Upper lobe of left lung (tissue), 6 donors: Measurements from ENCODE around the gene NXNL2. TPM values are rescaled to one million over a fixed set of nuclear protein-coding genes. Genes with fewer than 3 reads are reported as not detected.

Experiments used
- ATAC-seq, 2 donors: fragments of 200-7000 bp; cut with Tn5 transposase; one replicate each; pipeline ENCODE4 v1.9.1; 2022; ENCODE audit warnings: mild to moderate bottlenecking in 2 of 2, moderate library complexity in 2 of 2; ENCODE audit not compliant: low FRiP score in 2 of 2
- DNase-seq, 2 donors: peaks; one replicate each; pipeline ENCODE4 v3.0.0-alpha.2; 2019 to 2020
- H3K27ac ChIP-seq, 4 donors: fragments of 200-600 bp; sonication (generic); one replicate each; pipeline ENCODE4 v1.5.1; 2016 to 2019
- H3K27me3 ChIP-seq, 4 donors: fragments of 200-600 bp; sonication (generic); one replicate each; pipeline ENCODE4 v1.5.1; 2017 to 2019
- H3K36me3 ChIP-seq, 4 donors: fragments of 200-600 bp; sonication (generic); one replicate each; pipeline ENCODE4 v1.5.1; 2016 to 2019
- H3K4me1 ChIP-seq, 4 donors: fragments of 200-600 bp; sonication (generic); one replicate each; pipeline ENCODE4 v1.5.1; 2018 to 2019
- H3K4me3 ChIP-seq, 4 donors: fragments of 200-600 bp; sonication (generic); one replicate each; pipeline ENCODE4 v1.5.1; 2017 to 2019; ENCODE audit warnings: mild to moderate bottlenecking in 2 of 4, moderate library complexity in 1 of 4
- H3K9me3 ChIP-seq, 4 donors: fragments of 200-600 bp; sonication (generic); one replicate each; pipeline ENCODE4 v1.5.1; 2018 to 2019
- CTCF ChIP-seq, 6 experiments: fragments of 450-650 bp in 4 of 6; fragments of 200-600 bp in 2 of 6; sonication (generic) in 2 of 6; IDR thresholded peaks; one replicate each; pipeline ENCODE4 v1.5.1; 2016 to 2019; ENCODE audit warnings: antibody characterized with exemption in 6 of 6
- EP300 ChIP-seq, 4 donors: sonication (generic); formaldehyde crosslinking; IDR thresholded peaks; one replicate each; pipeline ENCODE4 v1.5.1; 2017; ENCODE audit warnings: antibody characterized with exemption in 4 of 4, control low read depth in 2 of 4
- POLR2A ChIP-seq, 4 donors: fragments of 450-650 bp; IDR thresholded peaks; one replicate each; pipeline ENCODE4 v1.5.1; 2016 to 2017; ENCODE audit warnings: antibody characterized with exemption in 4 of 4, mild to moderate bottlenecking in 2 of 4
- POLR2AphosphoS5 ChIP-seq, 2 donors: sonication (generic); formaldehyde crosslinking; IDR thresholded peaks; one replicate each; pipeline ENCODE4 v1.5.1; 2017; ENCODE audit warnings: antibody characterized with exemption in 2 of 2
- WGBS, 2 donors: methylation state at CpG; one replicate each; pipeline ENCODE4 v1.1.5; 2017 to 2018; 5-methylcytosine and 5-hydroxymethylcytosine counted together
- total RNA-seq, 6 donors: library from RNA; depleted of rRNA in 4 of 6; stranded (reverse); fragments of >200 nt in 4 of 6; gene quantifications; one replicate each; pipeline versions ENCODE4 v1.1.0 to v1.2.1, GENCODE V29; 2016 to 2021
- donor health status: DM: no; HTN: no; CAD: no; lungs with moderate emphysema.
- donor health status: DM: no; HTN: yes; CAD: no; lungs with severe emphysema.

Gene NXNL2
- total RNA-seq, 6 donors from 2014 or later: 0.37 to 4.2 (median 0.97) TPM; not detected in 2

- H3K9me3 ChIP-seq: no peaks in the 10 kb centered on the region
- no peaks in the 10 kb centered on the region for H3K36me3 ChIP-seq
- DNase-seq (peak; percentile 43 to 78), ATAC-seq (no peak)
- H3K4me1 ChIP-seq: peaks cover 13 to 39% (median 20%) of the 10 kb centered on the region in 4 donors
- H3K27ac ChIP-seq: no peak overlapping the region
- TF ChIP-seq POLR2AphosphoS5 (IDR thresholded peaks at IDR 0.05) (no peak), EP300 (IDR thresholded peaks at IDR 0.05) (no peak), POLR2A (IDR thresholded peaks at IDR 0.05) (no peak), CTCF (IDR thresholded peaks at IDR 0.05) (peak in 1 of 6 experiments; percentile 10)
- H3K27me3 ChIP-seq: peaks cover 0 to 12% (median 0%) of the 10 kb centered on the region in 4 donors
- WGBS, 2 donors: 25 to 27% methylated on average over 31 of the region's 31 CpGs
- no peak overlapping the region for H3K4me3 ChIP-seq
Measured at GRCh38 chr9:88531920-88532698, 2.9 kb upstream of the NXNL2 start.

GRCh38 chr9:88533951-88534455 is 975 bp upstream of the NXNL2 start:
- TF ChIP-seq POLR2AphosphoS5 (IDR thresholded peaks at IDR 0.05) (no peak), POLR2A (IDR thresholded peaks at IDR 0.05) (no peak), CTCF (IDR thresholded peaks at IDR 0.05) (no peak), EP300 (IDR thresholded peaks at IDR 0.05) (no peak)
- ATAC-seq: peak; percentile 1 to 12
- peaks cover 13 to 39% (median 20%) of the 10 kb centered on the region in 4 donors for H3K4me1 ChIP-seq
- H3K27me3 ChIP-seq: peaks cover 0 to 12% (median 0%) of the 10 kb centered on the region in 4 donors
- peak; percentile 33 to 88 for DNase-seq
- H3K9me3 ChIP-seq: no peaks in the 10 kb centered on the region
- peak overlapping the region in 3 of 4 donors; percentile 50 to 57 (median 53) for H3K4me3 ChIP-seq
- WGBS, 2 donors: 6 to 10% methylated on average over 32 to 37 of the region's 41 CpGs
- peak overlapping the region; percentile 54 to 70 (median 66) for H3K27ac ChIP-seq
- H3K36me3 ChIP-seq: no peaks in the 10 kb centered on the region

GRCh38 chr9:88535226-88536022 is 446 bp downstream of the NXNL2 start:
- 3% methylated on average over 15 to 30 of the region's 75 CpGs for WGBS, 2 donors
- peak; percentile 25 to 88 for DNase-seq
- no peaks in the 10 kb centered on the region for H3K36me3 ChIP-seq
- H3K27ac ChIP-seq: peak overlapping the region in 3 of 4 donors; percentile 25 to 53 (median 46)
- TF ChIP-seq EP300 (IDR thresholded peaks at IDR 0.05) (no peak), POLR2AphosphoS5 (IDR thresholded peaks at IDR 0.05) (no peak), CTCF (IDR thresholded peaks at IDR 0.05) (no peak), POLR2A (IDR thresholded peaks at IDR 0.05) (no peak)
- peak; percentile 3 for ATAC-seq
- no peaks in the 10 kb centered on the region for H3K9me3 ChIP-seq
- H3K4me3 ChIP-seq: peak overlapping the region; percentile 36 to 57 (median 52)
- peaks cover 0 to 12% (median 0%) of the 10 kb centered on the region in 4 donors for H3K27me3 ChIP-seq
- H3K4me1 ChIP-seq: peaks cover 13 to 39% (median 20%) of the 10 kb centered on the region in 4 donors

GRCh38 chr9:88536023-88536324 is 996 bp downstream of the NXNL2 start:
- peak overlapping the region in 3 of 4 donors; percentile 50 to 57 (median 53) for H3K4me3 ChIP-seq
- 34 to 76% methylated on average over 2 to 7 of the region's 18 CpGs for WGBS, 2 donors
- H3K9me3 ChIP-seq: no peaks in the 10 kb centered on the region
- ATAC-seq: peak in 1 of 2 donors; percentile 45
- TF ChIP-seq POLR2AphosphoS5 (IDR thresholded peaks at IDR 0.05) (no peak), EP300 (IDR thresholded peaks at IDR 0.05) (no peak), CTCF (IDR thresholded peaks at IDR 0.05) (no peak), POLR2A (IDR thresholded peaks at IDR 0.05) (no peak)
- no peaks in the 10 kb centered on the region for H3K36me3 ChIP-seq
- peaks cover 0 to 12% (median 0%) of the 10 kb centered on the region in 4 donors for H3K27me3 ChIP-seq
- peaks cover 13 to 39% (median 20%) of the 10 kb centered on the region in 4 donors for H3K4me1 ChIP-seq
- no peak overlapping the region for H3K27ac ChIP-seq
- DNase-seq: peak in 1 of 2 donors; percentile 77
